IMR-90 (cell line): ENCODE measurements around the gene AMT. TPM values are rescaled to one million over a fixed set of nuclear protein-coding genes. Genes with fewer than 3 reads are reported as not detected.

Experiments
- ATAC-seq: fragments of 200-7000 bp; cut with Tn5 transposase; 2 replicates; pipeline ENCODE4 v1.9.1; 2020; ENCODE audit warnings: low read depth, mild to moderate bottlenecking, moderate library complexity
- BruUV-seq: library from RNA; stranded (reverse); fragments of 400-500 nt; replicated peaks from 2 replicates; lab custom pipeline; 2021; lab: Mats Ljungman, UMichigan
- CTCF ChIA-PET: fragments of 300-600 bp; formaldehyde crosslinking; extraction: SDS; loops from one replicate; lab custom pipeline; 2021; ENCODE audit warnings: antibody characterized with exemption; lab: Yijun Ruan, JAX
- POLR2A ChIA-PET: fragments of 300-600 bp; sonication (Branson Sonifier 250); formaldehyde crosslinking; loops from one replicate; lab custom pipeline; 2022; ENCODE audit warnings: antibody characterized with exemption; ENCODE audit not compliant: unreplicated experiment; lab: Charles Lee
- DNase-seq: peaks from one replicate; pipeline ENCODE4 v3.0.0; 2013
- H2AFZ ChIP-seq: replicated peaks from 2 replicates; pipeline ENCODE3; 2013; ENCODE audit warnings: low read length, mild to moderate bottlenecking; ENCODE audit not compliant: poor library complexity
- H2AK5ac ChIP-seq: 2 replicates; pipeline ENCODE4 v1.6.1; 2013; ENCODE audit warnings: low read depth, low read length, inconsistent platforms
- H2AK9ac ChIP-seq: replicated peaks from 2 replicates; pipeline ENCODE3; 2013; ENCODE audit warnings: mild to moderate bottlenecking, low read depth, low read length, moderate library complexity; ENCODE audit not compliant: poor library complexity
- H2BK120ac ChIP-seq: 2 replicates; pipeline ENCODE4 v1.6.1; 2013; ENCODE audit warnings: low read depth, low read length, inconsistent platforms
- H2BK15ac ChIP-seq: 3 replicates; pipeline ENCODE4 v1.6.1; 2013; ENCODE audit warnings: low read depth, low read length, inconsistent platforms
- H2BK20ac ChIP-seq: 2 replicates; pipeline ENCODE4 v1.6.1; 2013; ENCODE audit warnings: low read depth, mild to moderate bottlenecking, inconsistent platforms, low read length, moderate library complexity
- H2BK5ac ChIP-seq: 2 replicates; pipeline ENCODE4 v1.6.1; 2013; ENCODE audit warnings: mild to moderate bottlenecking, low read depth, low read length, inconsistent platforms; ENCODE audit not compliant: poor library complexity, severe bottlenecking
- H3K14ac ChIP-seq: replicated peaks from 2 replicates; pipeline ENCODE4 v1.6.1; 2013; ENCODE audit warnings: low read depth, low read length, inconsistent platforms
- H3K18ac ChIP-seq: 2 replicates; pipeline ENCODE4 v1.6.1; 2013; ENCODE audit warnings: low read depth, low read length, control low read depth
- H3K23ac ChIP-seq: 2 replicates; pipeline ENCODE4 v1.6.1; 2013; ENCODE audit warnings: low read depth, low read length, inconsistent platforms
- H3K27ac ChIP-seq: 2 replicates; pipeline ENCODE4 v1.5.1; 2013; ENCODE audit warnings: mild to moderate bottlenecking, control low read depth, low read length; ENCODE audit not compliant: insufficient read depth
- H3K27me3 ChIP-seq: 2 replicates; pipeline ENCODE4 v1.6.1; 2013; ENCODE audit warnings: low read length; ENCODE audit not compliant: control insufficient read depth, insufficient read depth
- H3K36me3 ChIP-seq: 2 replicates; pipeline ENCODE4 v1.6.1; 2013; ENCODE audit warnings: low read length, mixed read lengths; ENCODE audit not compliant: control insufficient read depth, insufficient read depth
- H3K4ac ChIP-seq: 2 replicates; pipeline ENCODE4 v1.6.1; 2013; ENCODE audit warnings: low read depth, low read length, inconsistent platforms
- H3K4me1 ChIP-seq: 2 replicates; pipeline ENCODE4 v1.6.1; 2013; ENCODE audit warnings: low read length, mixed read lengths; ENCODE audit not compliant: control insufficient read depth, insufficient read depth
- H3K4me2 ChIP-seq: 2 replicates; pipeline ENCODE4 v1.6.1; 2013; ENCODE audit warnings: low read depth, mild to moderate bottlenecking, control low read depth, low read length, moderate library complexity
- H3K4me3 ChIP-seq: 2 replicates; pipeline ENCODE4 v1.5.1; 2013; ENCODE audit warnings: low read depth, mild to moderate bottlenecking, control low read depth, low read length, moderate library complexity; ENCODE audit not compliant: insufficient read depth
- H3K56ac ChIP-seq: 2 replicates; pipeline ENCODE4 v1.6.1; 2013; ENCODE audit warnings: low read length, inconsistent platforms; ENCODE audit not compliant: insufficient read depth; ENCODE audit errors: extremely low read depth
- H3K79me1 ChIP-seq, 2 experiments: 2 replicates each; pipeline ENCODE4 v1.6.1; 2013; ENCODE audit warnings: low read length in 2 of 2, inconsistent platforms in 1 of 2, low read depth in 1 of 2
- H3K9ac ChIP-seq: 2 replicates; pipeline ENCODE4 v1.6.1; 2013; ENCODE audit warnings: low read depth, low read length, control low read depth
- H3K9me1 ChIP-seq: 2 replicates; pipeline ENCODE4 v1.6.1; 2013; ENCODE audit warnings: low read length, inconsistent platforms; ENCODE audit not compliant: insufficient read depth
- H3K9me3 ChIP-seq: 2 replicates; pipeline ENCODE4 v1.6.1; 2013; ENCODE audit warnings: low read length; ENCODE audit not compliant: control insufficient read depth, insufficient read depth
- H4K20me1 ChIP-seq: 2 replicates; pipeline ENCODE4 v1.6.1; 2013; ENCODE audit warnings: low read length, inconsistent platforms; ENCODE audit not compliant: insufficient read depth
- H4K5ac ChIP-seq: 2 replicates; pipeline ENCODE4 v1.6.1; 2013; ENCODE audit warnings: mild to moderate bottlenecking, low read depth, low read length, control low read depth
- H4K8ac ChIP-seq, 2 experiments: 2 replicates each; pipeline ENCODE4 v1.6.1; 2013; ENCODE audit warnings: low read depth in 2 of 2, low read length in 2 of 2, control low read depth in 1 of 2, inconsistent platforms in 1 of 2
- H4K91ac ChIP-seq: 2 replicates; pipeline ENCODE4 v1.6.1; 2013; ENCODE audit warnings: low read depth, low read length, inconsistent platforms; ENCODE audit not compliant: insufficient read depth
- CEBPB ChIP-seq: IDR thresholded peaks from 2 replicates; pipeline ENCODE4 v1.6.1; 2012; ENCODE audit warnings: low read depth, low read length, improper control_type of control experiment
- WGBS, 2 experiments: methylation state at CpG; one replicate each; pipeline versions ENCODE4 v1.1.5 to v1.1.7; 2013; ENCODE audit warnings: missing lambda C conversion rate in 2 of 2; ENCODE audit not compliant: insufficient read length in 1 of 2; ENCODE audit errors: extremely low coverage in 2 of 2; 5-methylcytosine and 5-hydroxymethylcytosine counted together
- dilution Hi-C: fragments of 300-500 bp; cut with HindIII; formaldehyde crosslinking; loops from one replicate; pipeline ENCODE4 v1.14.3; 2018; ENCODE audit warnings: low sequenced_read_pairs; ENCODE audit not compliant: unreplicated experiment
- in situ Hi-C: fragments of 300-500 bp; cut with MboI; formaldehyde crosslinking; loops from 3 replicates; pipeline ENCODE4 v1.14.3; 2019; ENCODE audit warnings: low sequenced_read_pairs, inconsistent platforms, mixed read lengths
- intact Hi-C: fragments of 100-400 bp; cut with micrococcal nuclease; formaldehyde crosslinking; loops from 2 replicates; pipeline ENCODE4 v1.10.0; 2022
- polyA plus RNA-seq, 3 experiments: library from polyadenylated mRNA; depleted of rRNA; stranded (reverse); fragments of >200 nt; gene quantifications; 2 replicates each; pipeline ENCODE4 v1.2.3, GENCODE V29; 2012; ENCODE audit warnings: low replicate concordance in 1 of 3
- total RNA-seq: library from RNA; depleted of rRNA; stranded (reverse); fragments of >200 nt; gene quantifications from 2 replicates; pipeline ENCODE4 v1.2.3, GENCODE V29; 2012

AMT gene
- total and polyA plus RNA-seq, 2 of the 4 experiments (the other 2 are of a cell fraction) = 0.36 to 5.5 TPM

- H4K5ac ChIP-seq = no peak overlapping the region
- no peak overlapping the region for H3K4me3 ChIP-seq
- H3K36me3 ChIP-seq = peaks cover 13% of the 10 kb centered on the region
- H2BK120ac ChIP-seq = no peak overlapping the region
- no peak overlapping the region for H3K18ac ChIP-seq
- no peak overlapping the region for H3K9ac ChIP-seq
- no peaks in the 10 kb centered on the region for H3K9me3 ChIP-seq
- dilution Hi-C loops = no loop called here
- no TSS peak for BruUV-seq
- H2AK9ac ChIP-seq = no peak overlapping the region
- no peak overlapping the region for H2BK15ac ChIP-seq
- no peak overlapping the region for H3K56ac ChIP-seq
- no peak overlapping the region for H3K14ac ChIP-seq
- H3K79me1 ChIP-seq = peaks cover 0 to 24% of the 10 kb centered on the region in 2 experiments; a peak in 2 of 4 replicates
- DNase-seq = no peak
- peaks cover 16% of the 10 kb centered on the region for H3K9me1 ChIP-seq
- no peak overlapping the region for H2AK5ac ChIP-seq
- no CpG with 5 or more reads among the region's 5 CpGs for WGBS, 2 experiments
- H3K4me1 ChIP-seq = peaks cover 3% of the 10 kb centered on the region
- peaks cover 97% of the 10 kb centered on the region for H4K20me1 ChIP-seq
- no peak for TF ChIP-seq CEBPB
- no peak overlapping the region for H3K23ac ChIP-seq
- no peak overlapping the region for H3K27ac ChIP-seq
- no peak overlapping the region for H3K4ac ChIP-seq
- no peak overlapping the region for H2AFZ ChIP-seq
- no peak overlapping the region for H4K91ac ChIP-seq
- no peaks in the 10 kb centered on the region for H3K27me3 ChIP-seq
- ChIA-PET CTCF (no interaction called here), POLR2A (no interaction called here)
- no peak for ATAC-seq
- intact Hi-C loops = no loop called here
- no peak overlapping the region for H2BK20ac ChIP-seq
- no peak overlapping the region for H2BK5ac ChIP-seq
- in situ Hi-C loops = no loop called here
- no peak overlapping the region for H3K4me2 ChIP-seq
- no peak overlapping the region for H4K8ac ChIP-seq
Observed at GRCh38 chr3:49403891-49404290, 18.4 kb downstream of the AMT start.
